ENCODE measurements around the gene NCOA3.

- TF ChIP-seq CTCF (IDR thresholded peaks at IDR 0.05) (no peak), POLR2A (IDR thresholded peaks at IDR 0.05) (no peak), POLR2AphosphoS5 (IDR thresholded peaks at IDR 0.05) (no peak), EP300 (IDR thresholded peaks at IDR 0.05) (no peak)
These were observed 3.1 kb upstream of the NCOA3 start for GRCh38 chr20:47498606-47499005.
